ENCODE measurements around the gene PCK2.

PCK2 gene

GRCh38 chr14:24117179-24117578 is 23.1 kb downstream of the PCK2 start:
- no peak overlapping the region for H3K27ac ChIP-seq
- TF ChIP-seq CTCF (conservative IDR thresholded peaks at IDR 0.05), result no peak
- no peak for TF ChIP-seq ZFX (IDR thresholded peaks at IDR 0.05)

- no peak overlapping the region for H3K27ac ChIP-seq
- no peak for TF ChIP-seq ZFX (IDR thresholded peaks at IDR 0.05)
- no peak for TF ChIP-seq CTCF (conservative IDR thresholded peaks at IDR 0.05)
Measured at GRCh38 chr14:24119691-24120090, 25.6 kb downstream of the PCK2 start.

DNA sequence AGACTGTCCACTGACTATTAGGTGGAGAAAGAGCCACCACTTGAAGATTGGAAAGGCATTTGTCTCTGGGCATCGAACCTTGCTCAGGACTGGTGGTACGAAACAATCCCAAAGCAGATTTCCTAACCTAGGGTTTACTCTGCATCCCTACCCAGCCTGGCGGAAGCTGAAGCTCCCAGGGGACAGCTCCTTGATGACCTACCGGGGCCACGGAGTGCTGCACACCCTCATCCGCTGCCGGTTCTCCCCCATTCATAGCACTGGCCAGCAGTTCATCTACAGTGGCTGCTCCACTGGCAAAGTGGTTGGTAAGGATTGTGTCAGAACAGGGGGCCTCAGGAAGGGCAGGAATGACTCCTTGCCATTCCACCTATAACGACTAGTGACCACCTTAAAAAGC is 27.1 kb downstream of the PCK2 start:
- TF ChIP-seq CTCF (conservative IDR thresholded peaks at IDR 0.05) (no peak), ZFX (IDR thresholded peaks at IDR 0.05) (no peak)
- H3K27ac ChIP-seq, result no peak overlapping the region

DNA sequence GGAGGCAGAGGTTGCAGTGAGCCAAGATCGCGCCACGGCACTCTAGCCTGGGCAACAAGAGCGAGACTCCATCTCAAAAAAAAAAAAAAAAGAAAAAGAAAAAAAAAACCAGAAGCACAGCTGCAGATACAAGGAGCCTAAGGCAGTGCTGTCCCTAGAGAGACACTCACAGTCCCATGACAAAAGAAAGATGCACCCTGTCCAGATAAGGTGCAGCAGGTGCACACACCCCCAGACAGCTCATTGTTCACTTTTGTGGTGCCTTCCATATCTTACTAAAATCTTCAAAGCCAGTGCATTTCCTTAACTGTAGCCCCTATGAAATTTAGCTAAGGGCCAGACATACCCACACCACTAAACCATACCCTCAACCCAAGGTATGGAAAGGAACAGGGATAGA is 28.3 kb downstream of the PCK2 start:
- TF ChIP-seq CTCF (conservative IDR thresholded peaks at IDR 0.05) (no peak), ZFX (IDR thresholded peaks at IDR 0.05) (no peak)

DNA sequence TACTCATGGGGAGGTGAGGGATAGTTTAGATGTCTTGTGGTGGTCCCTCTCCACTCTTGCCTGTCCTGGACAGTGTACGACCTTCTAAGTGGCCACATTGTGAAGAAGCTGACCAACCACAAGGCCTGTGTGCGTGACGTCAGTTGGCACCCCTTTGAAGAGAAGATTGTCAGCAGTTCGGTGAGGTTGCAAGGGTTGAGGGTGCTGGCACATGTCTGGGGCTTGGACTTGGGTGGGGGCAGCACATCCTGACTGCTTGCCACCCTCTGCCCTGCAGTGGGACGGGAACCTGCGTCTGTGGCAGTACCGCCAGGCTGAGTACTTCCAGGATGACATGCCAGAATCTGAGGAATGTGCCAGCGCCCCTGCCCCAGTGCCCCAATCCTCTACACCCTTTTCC is 28.8 kb downstream of the PCK2 start:
- no peak for TF ChIP-seq CTCF (conservative IDR thresholded peaks at IDR 0.05)
- TF ChIP-seq ZFX (IDR thresholded peaks at IDR 0.05), result no peak
- H3K27ac ChIP-seq, result no peak overlapping the region

More for the DNA sequence above, 28.3 kb downstream of the PCK2 start:
- no peak overlapping the region for H3K27ac ChIP-seq

DNA sequence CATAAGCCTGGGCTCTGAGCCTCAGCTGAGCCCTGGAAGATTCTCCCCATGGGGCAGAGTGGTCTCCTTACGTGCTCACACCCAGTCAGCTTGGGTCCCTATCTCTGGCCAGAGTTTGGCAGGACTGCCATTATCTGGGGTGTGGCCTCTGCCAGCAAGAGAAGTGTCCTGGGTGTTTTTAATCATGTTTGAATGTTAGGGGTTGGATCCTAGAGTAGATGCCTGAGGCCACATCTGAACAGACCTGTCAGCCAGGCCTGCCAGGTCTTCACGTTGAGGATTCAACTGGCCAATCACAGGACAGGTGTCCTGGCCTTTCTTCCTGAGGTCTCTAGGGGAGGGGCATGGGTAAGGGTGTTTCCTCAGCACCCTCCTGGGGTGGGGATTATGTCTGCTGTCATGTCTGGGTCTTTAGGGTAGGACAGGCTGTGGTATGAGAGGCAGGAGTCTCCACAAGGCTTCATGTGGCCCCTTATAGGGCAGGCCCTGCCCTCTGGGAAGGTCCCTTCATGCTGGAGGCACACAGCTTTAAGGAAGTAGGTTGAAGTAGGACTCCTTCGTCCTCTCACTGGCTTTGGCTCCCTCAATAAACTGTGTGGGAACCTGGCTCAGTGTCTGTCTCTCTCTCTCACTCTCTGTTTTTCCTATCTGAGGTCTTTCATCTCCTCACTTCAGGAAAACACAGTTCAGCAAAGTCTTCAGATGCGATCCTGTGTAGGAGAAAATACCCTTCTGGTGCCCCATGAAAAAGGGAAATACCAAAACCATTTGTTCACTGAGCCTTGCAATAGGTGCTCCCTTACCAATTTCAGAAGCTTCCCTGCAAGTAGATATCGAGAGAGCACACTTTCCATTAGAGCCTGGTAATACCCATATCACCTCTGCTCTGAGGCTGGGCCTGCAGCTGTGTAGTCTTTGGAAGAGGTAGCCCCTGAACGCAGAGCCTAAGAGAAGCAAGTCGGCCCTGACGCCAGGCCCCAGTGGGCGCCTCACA is 29.6 kb downstream of the PCK2 start:
- H3K27ac ChIP-seq, result no peak overlapping the region
- TF ChIP-seq ZFX (IDR thresholded peaks at IDR 0.05), result no peak

- TF ChIP-seq ZFX (IDR thresholded peaks at IDR 0.05), result no peak
- no peak for TF ChIP-seq CTCF (conservative IDR thresholded peaks at IDR 0.05)
- H3K27ac ChIP-seq, result no peak overlapping the region
Measured at GRCh38 chr14:24126939-24127338, 32.8 kb downstream of the PCK2 start.
